Epidermal melanocyte (primary cell): ENCODE measurements around the gene JAZF1.

Experiments
- DNase-seq: peaks from one replicate; pipeline ENCODE4 v3.0.0; 2011; ENCODE audit warnings: low spot score; ENCODE audit not compliant: insufficient read length

The JAZF1 gene

GRCh38 chr7:28075674-28076358 is 104.8 kb downstream of the JAZF1 start:
- DNase-seq = no peak

GRCh38 chr7:28072876-28073514 is 107.6 kb downstream of the JAZF1 start:
- DNase-seq = no peak

GRCh38 chr7:28071570-28071969 is 109.0 kb downstream of the JAZF1 start:
- no peak for DNase-seq

- no peak for DNase-seq
Observed at GRCh38 chr7:28070297-28071055, 110.1 kb downstream of the JAZF1 start.

- no peak for DNase-seq
Observed at GRCh38 chr7:28069807-28070206, 110.8 kb downstream of the JAZF1 start.

- no peak for DNase-seq
Observed at GRCh38 chr7:28069388-28069787, 111.2 kb downstream of the JAZF1 start.

GRCh38 chr7:28068811-28069216 is 111.8 kb downstream of the JAZF1 start:
- DNase-seq = no peak

GRCh38 chr7:28067171-28067570 is 113.4 kb downstream of the JAZF1 start:
- no peak for DNase-seq

- no peak for DNase-seq
Observed at GRCh38 chr7:28065721-28066285, 114.8 kb downstream of the JAZF1 start.

GRCh38 chr7:28065308-28065707 is 115.3 kb downstream of the JAZF1 start:
- DNase-seq = no peak

- no peak for DNase-seq
Observed at GRCh38 chr7:28064437-28064836, 116.2 kb downstream of the JAZF1 start.

GRCh38 chr7:28062197-28062991 is 118.2 kb downstream of the JAZF1 start:
- no peak for DNase-seq

GRCh38 chr7:28061824-28062196 is 118.8 kb downstream of the JAZF1 start:
- DNase-seq = no peak

GRCh38 chr7:28060371-28060950 is 120.1 kb downstream of the JAZF1 start:
- DNase-seq = no peak

GRCh38 chr7:28055161-28055544 is 125.4 kb downstream of the JAZF1 start:
- DNase-seq = no peak

- no peak for DNase-seq
Observed at GRCh38 chr7:28054531-28055160, 125.9 kb downstream of the JAZF1 start.

- no peak for DNase-seq
Observed at GRCh38 chr7:28052933-28053332, 127.7 kb downstream of the JAZF1 start.

- DNase-seq = no peak
Observed at GRCh38 chr7:28048694-28049093, 131.9 kb downstream of the JAZF1 start.

GRCh38 chr7:28046035-28046434 is 134.6 kb downstream of the JAZF1 start:
- DNase-seq = no peak

- no peak for DNase-seq
Observed at GRCh38 chr7:28045592-28045991, 135.0 kb downstream of the JAZF1 start.

- DNase-seq = no peak
Observed at GRCh38 chr7:28044825-28045224, 135.8 kb downstream of the JAZF1 start.
